H1 (cell line): Measurements from ENCODE around the gene KCNC4. TPM values are rescaled to one million over a fixed set of nuclear protein-coding genes. Genes with fewer than 3 reads are reported as not detected.

Experiments
- CTCF ChIA-PET: fragments of 300-600 bp; sonication (Branson Sonifier 250); formaldehyde crosslinking; loops from one replicate; lab custom pipeline; 2021; ENCODE audit not compliant: partially characterized antibody; lab: Charles Lee
- POLR2A ChIA-PET: fragments of 300-600 bp; sonication (Branson Sonifier 250); formaldehyde crosslinking; loops from one replicate; lab custom pipeline; 2021; ENCODE audit warnings: inconsistent platforms; ENCODE audit not compliant: partially characterized antibody; lab: Charles Lee
- DNase-seq, 2 experiments: peaks; one replicate each; pipeline versions ENCODE4 v3.0.0 to v3.0.0-alpha.2; 2010 to 2022; ENCODE audit warnings: low spot score in 2 of 2, low read depth in 1 of 2, mixed read lengths in 1 of 2
- FAIRE-seq: peaks from 2 replicates; lab custom pipeline; 2011; peaks lifted over from hg19 to GRCh38; lab: Jason Lieb, UNC
- H2AFZ ChIP-seq: 2 replicates; pipeline ENCODE4 v1.8.1; 2012; ENCODE audit warnings: low read length, inconsistent platforms
- H2AK5ac ChIP-seq: 2 replicates; pipeline ENCODE4 v1.6.1; 2013; ENCODE audit warnings: low read depth, low read length
- H2BK120ac ChIP-seq: replicated peaks from 2 replicates; pipeline ENCODE3; 2013; ENCODE audit warnings: low read depth, low read length, inconsistent platforms
- H2BK12ac ChIP-seq: 2 replicates; pipeline ENCODE4 v1.6.1; 2013; ENCODE audit warnings: low read depth, low read length
- H2BK15ac ChIP-seq: 2 replicates; pipeline ENCODE4 v1.6.1; 2013; ENCODE audit warnings: low read length
- H2BK20ac ChIP-seq: 2 replicates; pipeline ENCODE4 v1.6.1; 2013; ENCODE audit warnings: low read length
- H2BK5ac ChIP-seq: 2 replicates; pipeline ENCODE4 v1.6.1; 2013; ENCODE audit warnings: low read depth, low read length
- H3K14ac ChIP-seq: 2 replicates; pipeline ENCODE4 v1.6.1; 2013; ENCODE audit warnings: inconsistent platforms; ENCODE audit not compliant: insufficient read length
- H3K18ac ChIP-seq: 2 replicates; pipeline ENCODE4 v1.6.1; 2013; ENCODE audit warnings: low read length; ENCODE audit errors: extremely low read depth
- H3K23ac ChIP-seq: 2 replicates; pipeline ENCODE4 v1.6.1; 2013; ENCODE audit warnings: inconsistent platforms; ENCODE audit not compliant: insufficient read length
- H3K23me2 ChIP-seq: 2 replicates; pipeline ENCODE4 v1.6.1; 2013; ENCODE audit warnings: low read depth, low read length
- H3K27ac ChIP-seq: 2 replicates; pipeline ENCODE4 v1.6.1; 2011; ENCODE audit warnings: low read depth, low read length, inconsistent platforms
- H3K27me3 ChIP-seq, 4 experiments: replicated peaks in 1 of 4; 1 replicate in 1 of 4; 2 replicates in 3 of 4; pipeline versions ENCODE4 v1.6.1 to v1.8.1; 2011 to 2013; ENCODE audit warnings: low read length in 3 of 4, mild to moderate bottlenecking in 3 of 4, inconsistent platforms in 2 of 4, mixed read lengths in 2 of 4, moderate library complexity in 1 of 4; ENCODE audit not compliant: control insufficient read depth in 3 of 4, insufficient read depth in 3 of 4; ENCODE audit errors: extremely low read depth in 1 of 4
- H3K36me3 ChIP-seq, 4 experiments: 2 replicates each; pipeline versions ENCODE4 v1.6.1 to v1.8.1; 2011 to 2013; ENCODE audit warnings: mild to moderate bottlenecking in 4 of 4, low read length in 3 of 4, moderate library complexity in 2 of 4, control low read depth in 1 of 4, inconsistent platforms in 1 of 4; ENCODE audit not compliant: insufficient read depth in 4 of 4, control insufficient read depth in 2 of 4
- H3K4ac ChIP-seq: replicated peaks from 2 replicates; pipeline ENCODE3; 2013; ENCODE audit warnings: low read length, low read depth, mixed read lengths, inconsistent platforms; ENCODE audit not compliant: insufficient read length
- H3K4me1 ChIP-seq, 4 experiments: replicated peaks in 1 of 4; 1 replicate in 1 of 4; 2 replicates in 3 of 4; pipeline versions ENCODE4 v1.6.1 to v1.8.1; 2011 to 2013; ENCODE audit warnings: low read length in 3 of 4, inconsistent platforms in 2 of 4, mixed read lengths in 1 of 4; ENCODE audit not compliant: insufficient read depth in 4 of 4, control insufficient read depth in 3 of 4
- H3K4me2 ChIP-seq, 2 experiments: 2 replicates each; pipeline versions ENCODE4 v1.6.1 to v1.8.1; 2011 to 2013; ENCODE audit warnings: low read depth in 2 of 2, low read length in 2 of 2, control low read depth in 1 of 2, inconsistent platforms in 1 of 2, mild to moderate bottlenecking in 1 of 2; ENCODE audit not compliant: insufficient read depth in 1 of 2
- H3K4me3 ChIP-seq, 4 experiments: fragments of 200-600, 300-600 bp in 1 of 4; sonication (generic), shearing (Covaris generic), sonication (Bioruptor Twin) in 1 of 4; 2 replicates each; pipeline versions ENCODE4 v1.5.1 to v1.8.1; 2011 to 2016; ENCODE audit warnings: low read length in 4 of 4, low read depth in 3 of 4, control low read depth in 2 of 4, inconsistent platforms in 2 of 4, mild to moderate bottlenecking in 2 of 4, mixed read lengths in 1 of 4, moderate library complexity in 1 of 4; ENCODE audit not compliant: insufficient read depth in 2 of 4; ENCODE audit errors: extremely low read depth in 1 of 4
- H3K56ac ChIP-seq: replicated peaks from 2 replicates; pipeline ENCODE3; 2013; ENCODE audit warnings: low read depth, mild to moderate bottlenecking, mixed read lengths, low read length, inconsistent platforms; ENCODE audit not compliant: insufficient read length
- H3K79me1 ChIP-seq: 2 replicates; pipeline ENCODE4 v1.6.1; 2013; ENCODE audit warnings: low read depth, low read length, control low read depth
- H3K79me2 ChIP-seq, 2 experiments: 2 replicates each; pipeline versions ENCODE4 v1.6.1 to v1.8.1; 2012 to 2013; ENCODE audit warnings: low read length in 2 of 2, mild to moderate bottlenecking in 2 of 2, inconsistent platforms in 1 of 2; ENCODE audit not compliant: insufficient read depth in 2 of 2, control insufficient read depth in 1 of 2
- H3K9ac ChIP-seq, 4 experiments: replicated peaks in 1 of 4; 1 replicate in 1 of 4; 2 replicates in 3 of 4; pipeline versions ENCODE4 v1.6.1 to v1.8.1; 2011 to 2013; ENCODE audit warnings: low read depth in 3 of 4, low read length in 3 of 4, control low read depth in 2 of 4, mild to moderate bottlenecking in 2 of 4, moderate library complexity in 2 of 4, inconsistent platforms in 1 of 4; ENCODE audit errors: extremely low read depth in 1 of 4
- H3K9me3 ChIP-seq, 2 experiments: 2 replicates each; pipeline versions ENCODE4 v1.6.1 to v1.8.1; 2012 to 2013; ENCODE audit warnings: mild to moderate bottlenecking in 2 of 2, moderate library complexity in 2 of 2, control low read depth in 1 of 2, inconsistent platforms in 1 of 2, low read depth in 1 of 2, low read length in 1 of 2, mixed read lengths in 1 of 2; ENCODE audit not compliant: insufficient read depth in 2 of 2
- H4K20me1 ChIP-seq, 2 experiments: replicated peaks in 1 of 2; 2 replicates each; pipeline versions ENCODE3 to v1.8.1; 2011 to 2013; ENCODE audit warnings: inconsistent platforms in 2 of 2, low read length in 2 of 2, mild to moderate bottlenecking in 1 of 2; ENCODE audit not compliant: insufficient read depth in 2 of 2, control insufficient read depth in 1 of 2
- H4K5ac ChIP-seq: 2 replicates; pipeline ENCODE4 v1.6.1; 2013; ENCODE audit warnings: low read length, low read depth, mixed read lengths, inconsistent platforms; ENCODE audit not compliant: insufficient read length
- H4K8ac ChIP-seq: 2 replicates; pipeline ENCODE4 v1.8.0; 2013; ENCODE audit warnings: mild to moderate bottlenecking, moderate library complexity, low read length, inconsistent platforms; ENCODE audit not compliant: insufficient read depth; ENCODE audit errors: extremely low read depth
- H4K91ac ChIP-seq: replicated peaks from 2 replicates; pipeline ENCODE3; 2013; ENCODE audit warnings: low read length, mixed read lengths, inconsistent platforms; ENCODE audit not compliant: insufficient read length
- RAD21 ChIP-seq, 2 experiments: IDR thresholded peaks in 1 of 2; conservative IDR thresholded peaks in 1 of 2; 2 replicates each; pipeline ENCODE4 v1.6.1; 2011; ENCODE audit warnings: low read depth in 2 of 2, low read length in 2 of 2, improper control_type of control experiment in 1 of 2, inconsistent platforms in 1 of 2, mild to moderate bottlenecking in 1 of 2, moderate library complexity in 1 of 2
- WGBS, 2 experiments: shearing (Covaris generic) in 1 of 2; methylation state at CpG; one replicate each; pipeline versions ENCODE4 v1.1.6 to v1.1.7; 2013 to 2015; ENCODE audit warnings: low lambda C conversion rate in 2 of 2, mixed read lengths in 2 of 2, inconsistent platforms in 1 of 2, low coverage in 1 of 2, missing lambda C conversion rate in 1 of 2; ENCODE audit not compliant: insufficient replicate concordance in 2 of 2, insufficient coverage in 1 of 2, insufficient read length in 1 of 2; ENCODE audit errors: extremely low coverage in 1 of 2, missing lambda C conversion rate in 1 of 2; 5-methylcytosine and 5-hydroxymethylcytosine counted together
- polyA plus RNA-seq, 7 experiments: library from polyadenylated mRNA; depleted of rRNA in 3 of 7; stranded (reverse) in 5 of 7; unstranded in 2 of 7; fragments of >200 nt in 5 of 7; fragments of 200-250 nt in 2 of 7; gene quantifications; 1 replicate in 5 of 7; 2 replicates in 1 of 7; 4 replicates in 1 of 7; pipeline versions ENCODE4 v1.2.1 to v1.2.3, GENCODE V29; 2011 to 2013; ENCODE audit warnings: missing spikeins in 2 of 7, mixed read lengths in 2 of 7
- total RNA-seq: library from RNA; stranded (reverse); fragmentation: NEBNext Ultra II Directional; extraction: Animal tissue kit (Norgen Biotek cat#: 25700); gene quantifications from 2 replicates; pipeline ENCODE4 v1.2.1, GENCODE V29; 2021
- TF ChIP-seq, protein P1 (sequence below), 3 experiments: IDR thresholded peaks; 1 replicate in 2 of 3; 2 replicates in 1 of 3; pipeline versions ENCODE4 v1.5.1 to v1.6.1; 2011; ENCODE audit warnings: low read length in 3 of 3, mild to moderate bottlenecking in 3 of 3, inconsistent platforms in 2 of 3, low read depth in 1 of 3, moderate library complexity in 1 of 3; ENCODE audit not compliant: insufficient read depth in 1 of 3; ENCODE audit errors: control extremely low read depth in 1 of 3
- TF ChIP-seq, protein P2 (sequence below): IDR thresholded peaks from 2 replicates; pipeline ENCODE4 v1.6.1; 2011; ENCODE audit warnings: low read length, improper control_type of control experiment

The KCNC4 gene
- total and polyA plus RNA-seq, 2 of the 8 experiments (the other 6 are each of a cell fraction or from before 2014, with no cell fraction given), result 8.1 to 11.2 TPM

DNA sequence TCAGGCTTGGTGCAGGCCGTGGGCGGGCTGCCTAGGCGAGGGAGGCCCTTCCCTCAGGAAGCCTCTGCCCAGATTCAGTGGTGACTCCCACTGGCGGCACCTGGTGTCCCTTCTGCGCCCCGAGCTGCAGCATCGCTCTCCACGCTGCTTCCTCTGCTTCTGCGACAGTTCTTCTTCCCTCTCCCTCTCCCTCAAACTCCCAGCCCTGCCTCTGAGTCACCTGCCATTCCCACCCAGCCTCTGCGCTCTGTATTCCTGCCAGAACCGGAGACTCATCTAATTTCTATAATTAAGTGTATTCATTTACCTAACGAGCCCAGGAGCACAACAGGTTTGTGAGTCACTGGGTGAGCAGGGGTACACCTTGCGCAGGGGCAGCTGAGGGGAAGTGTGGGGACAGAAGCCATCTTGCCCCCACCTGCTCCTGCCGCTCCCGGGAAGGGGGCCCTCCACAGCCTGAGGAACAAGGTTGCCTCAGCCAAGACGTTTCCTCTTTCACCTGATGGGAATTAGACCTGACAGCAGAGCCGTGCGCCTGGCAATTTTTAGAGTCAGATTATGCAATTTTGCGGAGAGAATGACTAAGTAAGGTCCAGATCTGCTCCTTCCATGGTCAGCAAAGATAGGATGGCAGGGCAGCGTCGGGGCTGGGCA lies 19.4 kb downstream of the KCNC4 start:
- ChIA-PET POLR2A (interaction anchor here (1.5 to 1.6 kb wide), 2 partner anchors 10 to 11 kb away, joined by 5 to 6 read pairs; no protein-coding TSS in a partner anchor), CTCF (interaction anchor here (1.5 to 3.0 kb wide), 3 partner anchors 21 to 171 kb away, joined by 4 to 17 read pairs (median 6); no protein-coding TSS in a partner anchor)
- Histone ChIP-seq H3K36me3 (peaks cover 0 to 5% (median 0%) of the 10 kb centered on the region in 4 experiments; a peak in 3 of 8 replicates), H3K4me2 (no peak overlapping the region), H4K8ac (no peak overlapping the region; the same call in 1 of the 2 replicates), H2BK20ac (no peak overlapping the region), H3K4ac (no peak overlapping the region), H3K18ac (no peak overlapping the region), H2BK12ac (no peak overlapping the region), H3K14ac (no peak overlapping the region), H3K27me3 (no peaks in the 10 kb centered on the region), H3K79me2 (no peaks in the 10 kb centered on the region), H2BK120ac (no peak overlapping the region), H3K4me1 (peaks cover 0 to 6% (median 3%) of the 10 kb centered on the region in 4 experiments; a peak in 1 of 7 replicates), H3K9me3 (no peaks in the 10 kb centered on the region), H3K27ac (no peak overlapping the region), H3K9ac (no peak overlapping the region), H2AFZ (no peak overlapping the region), H4K20me1 (peaks cover 2 to 4% of the 10 kb centered on the region in 2 experiments), H3K23ac (no peak overlapping the region), H2AK5ac (no peak overlapping the region), H2BK5ac (0 out of 2 replicates have a peak overlapping the region, but pooled peaks have one; percentile 35), H4K91ac (no peak overlapping the region), H3K23me2 (no peaks in the 10 kb centered on the region), H3K56ac (no peak overlapping the region), H2BK15ac (no peak overlapping the region), H3K79me1 (no peaks in the 10 kb centered on the region; the same call in 1 of the 2 replicates), H4K5ac (no peak overlapping the region), H3K4me3 (no peak overlapping the region)
- TF ChIP-seq, protein P1, sequence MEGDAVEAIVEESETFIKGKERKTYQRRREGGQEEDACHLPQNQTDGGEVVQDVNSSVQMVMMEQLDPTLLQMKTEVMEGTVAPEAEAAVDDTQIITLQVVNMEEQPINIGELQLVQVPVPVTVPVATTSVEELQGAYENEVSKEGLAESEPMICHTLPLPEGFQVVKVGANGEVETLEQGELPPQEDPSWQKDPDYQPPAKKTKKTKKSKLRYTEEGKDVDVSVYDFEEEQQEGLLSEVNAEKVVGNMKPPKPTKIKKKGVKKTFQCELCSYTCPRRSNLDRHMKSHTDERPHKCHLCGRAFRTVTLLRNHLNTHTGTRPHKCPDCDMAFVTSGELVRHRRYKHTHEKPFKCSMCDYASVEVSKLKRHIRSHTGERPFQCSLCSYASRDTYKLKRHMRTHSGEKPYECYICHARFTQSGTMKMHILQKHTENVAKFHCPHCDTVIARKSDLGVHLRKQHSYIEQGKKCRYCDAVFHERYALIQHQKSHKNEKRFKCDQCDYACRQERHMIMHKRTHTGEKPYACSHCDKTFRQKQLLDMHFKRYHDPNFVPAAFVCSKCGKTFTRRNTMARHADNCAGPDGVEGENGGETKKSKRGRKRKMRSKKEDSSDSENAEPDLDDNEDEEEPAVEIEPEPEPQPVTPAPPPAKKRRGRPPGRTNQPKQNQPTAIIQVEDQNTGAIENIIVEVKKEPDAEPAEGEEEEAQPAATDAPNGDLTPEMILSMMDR (IDR thresholded peaks at IDR 0.05; ENCODE audit: control extremely low read depth in 1 of 3, insufficient read depth in 1 of 3, low read depth in 1 of 3, low read length in 3 of 3), result peak in 1 of 3 experiments; percentile 2; a peak in 1 of 4 replicates
- TF ChIP-seq, protein P2, sequence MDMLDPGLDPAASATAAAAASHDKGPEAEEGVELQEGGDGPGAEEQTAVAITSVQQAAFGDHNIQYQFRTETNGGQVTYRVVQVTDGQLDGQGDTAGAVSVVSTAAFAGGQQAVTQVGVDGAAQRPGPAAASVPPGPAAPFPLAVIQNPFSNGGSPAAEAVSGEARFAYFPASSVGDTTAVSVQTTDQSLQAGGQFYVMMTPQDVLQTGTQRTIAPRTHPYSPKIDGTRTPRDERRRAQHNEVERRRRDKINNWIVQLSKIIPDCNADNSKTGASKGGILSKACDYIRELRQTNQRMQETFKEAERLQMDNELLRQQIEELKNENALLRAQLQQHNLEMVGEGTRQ, result no peak
- TF ChIP-seq RAD21 (IDR thresholded peaks at IDR 0.05 in 1 of 2, conservative IDR thresholded peaks at IDR 0.05 in 1 of 2; ENCODE audit: low read depth in 2 of 2, low read length in 2 of 2), result peak in 1 of 2 experiments; percentile 20; a peak in 1 of 4 replicates
- FAIRE-seq, result no peak
- no peak for DNase-seq
- 86% methylated on average over 21 of the region's 21 CpGs; no CpG with 5 or more reads in 1 of the 2 experiments for WGBS, 2 experiments
